NCI-H128 (cell line): Measurements from ENCODE around the gene PPARD.

Source experiments
- DNase-seq: peaks from one replicate; lab custom pipeline; 2025; ENCODE audit not compliant: unreplicated experiment; lab: John Stamatoyannopoulos, UW

PPARD gene

GRCh38 chr6:35465646-35466045 lies 123.3 kb downstream of the PPARD start:
- no peak for DNase-seq

DNA sequence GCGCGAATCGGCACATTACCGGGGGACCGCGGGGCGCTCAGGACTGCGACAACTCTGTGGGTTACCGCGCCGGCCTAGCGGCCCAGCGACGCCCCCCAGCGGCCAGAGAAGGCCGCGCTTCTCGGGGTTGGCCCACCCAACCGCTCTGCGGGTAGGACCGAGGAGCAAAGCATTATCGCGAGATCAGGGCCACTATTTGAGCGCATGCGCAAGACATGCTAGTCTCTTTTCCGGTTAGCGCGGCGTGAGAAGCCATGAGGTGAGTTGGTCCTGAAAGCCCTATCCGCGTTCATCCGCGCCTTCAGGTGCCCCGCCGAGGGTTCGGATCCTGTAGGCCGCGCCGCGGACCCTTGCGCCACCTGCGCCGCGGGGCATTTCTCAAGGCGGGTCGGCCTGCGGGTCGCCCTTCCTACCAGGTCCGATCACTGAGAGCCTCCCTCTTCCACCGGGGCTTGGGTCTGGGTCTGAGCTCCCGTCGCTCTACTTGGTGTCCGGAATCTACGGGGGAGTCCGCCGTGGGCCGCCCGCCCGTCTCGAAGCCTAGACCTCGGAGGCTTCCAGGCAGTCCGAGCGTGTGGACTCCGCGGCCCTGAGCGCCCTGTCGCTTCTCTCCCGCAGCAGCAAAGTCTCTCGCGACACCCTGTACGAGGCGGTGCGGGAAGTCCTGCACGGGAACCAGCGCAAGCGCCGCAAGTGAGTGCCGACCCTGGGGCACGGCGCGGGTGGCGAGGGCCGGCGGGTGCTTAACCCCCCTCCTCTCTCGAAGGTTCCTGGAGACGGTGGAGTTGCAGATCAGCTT lies 126.0 kb downstream of the PPARD start, which contains the start of gene RPL10A:
RPL10A (plus strand) TSS at position 221 of the 799 bp plus-strand sequence; CDS start at position 255, 34 bp downstream.
- DNase-seq, result peak; percentile 88

- peak; percentile 6 for DNase-seq
Observed at GRCh38 chr6:35468980-35469750, 126.8 kb downstream of the PPARD start.

DNA sequence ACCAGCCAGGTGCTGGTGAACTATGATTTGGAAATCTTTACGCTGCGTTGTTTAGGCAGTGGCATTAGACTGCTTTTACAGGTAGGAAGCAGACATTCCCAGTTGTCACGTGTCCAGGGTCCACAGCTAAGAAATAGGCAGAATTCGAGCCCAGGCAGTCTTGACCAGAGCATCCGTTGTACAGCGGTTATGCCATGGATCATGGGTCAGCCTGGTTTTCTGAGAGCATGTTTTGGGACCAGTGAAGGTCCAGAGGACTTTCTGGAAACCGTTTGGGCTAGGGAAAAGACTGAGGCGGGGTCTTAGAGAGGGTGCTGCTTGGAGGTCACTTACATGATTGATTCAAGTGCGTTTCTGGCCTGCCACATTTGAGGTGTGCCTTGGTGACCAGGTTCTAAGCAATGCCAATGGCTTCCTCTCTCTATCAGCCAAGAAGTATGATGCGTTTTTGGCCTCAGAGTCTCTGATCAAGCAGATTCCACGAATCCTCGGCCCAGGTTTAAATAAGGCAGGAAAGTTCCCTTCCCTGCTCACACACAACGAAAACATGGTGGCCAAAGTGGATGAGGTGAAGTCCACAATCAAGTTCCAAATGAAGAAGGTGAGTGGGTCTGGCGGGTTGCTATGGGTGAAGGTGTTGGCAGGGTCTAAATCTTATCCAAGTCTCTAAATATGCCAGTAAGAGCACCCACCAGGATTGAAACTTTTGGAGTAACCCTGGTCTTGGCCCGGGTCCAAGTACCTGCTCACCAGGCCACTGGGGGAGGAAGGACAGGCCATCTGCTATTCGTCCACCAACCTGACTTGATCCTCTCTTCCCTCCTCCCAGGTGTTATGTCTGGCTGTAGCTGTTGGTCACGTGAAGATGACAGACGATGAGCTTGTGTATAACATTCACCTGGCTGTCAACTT lies 127.6 kb downstream of the PPARD start:
- no peak for DNase-seq

GRCh38 chr6:35470663-35471120 lies 128.3 kb downstream of the PPARD start:
- DNase-seq, result no peak

DNA sequence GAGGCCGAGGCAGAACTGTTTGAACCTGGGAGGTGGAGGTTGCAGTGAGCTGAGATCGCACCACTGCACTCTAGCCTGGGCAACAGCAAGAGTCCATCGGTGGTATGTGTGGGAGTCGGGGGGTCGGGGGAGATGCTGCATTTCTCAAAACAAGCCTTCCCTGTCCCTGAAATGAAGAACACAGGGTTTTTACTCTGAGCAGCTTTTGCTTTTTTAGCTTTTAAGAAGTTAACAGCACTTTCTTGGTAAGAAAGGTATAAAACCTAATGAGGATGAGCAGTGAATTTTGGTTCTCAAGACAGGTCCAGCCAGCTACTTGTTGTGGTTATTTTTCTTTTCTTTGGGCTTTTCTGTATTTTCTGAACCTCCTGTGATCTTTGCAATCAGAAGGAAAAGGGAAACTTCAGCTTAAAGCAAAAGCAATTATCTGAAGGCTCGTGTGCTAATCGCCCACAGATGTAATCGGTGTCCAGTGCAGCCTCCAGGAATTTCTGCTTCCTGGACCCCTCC lies 129.5 kb downstream of the PPARD start:
- DNase-seq, result no peak

DNA sequence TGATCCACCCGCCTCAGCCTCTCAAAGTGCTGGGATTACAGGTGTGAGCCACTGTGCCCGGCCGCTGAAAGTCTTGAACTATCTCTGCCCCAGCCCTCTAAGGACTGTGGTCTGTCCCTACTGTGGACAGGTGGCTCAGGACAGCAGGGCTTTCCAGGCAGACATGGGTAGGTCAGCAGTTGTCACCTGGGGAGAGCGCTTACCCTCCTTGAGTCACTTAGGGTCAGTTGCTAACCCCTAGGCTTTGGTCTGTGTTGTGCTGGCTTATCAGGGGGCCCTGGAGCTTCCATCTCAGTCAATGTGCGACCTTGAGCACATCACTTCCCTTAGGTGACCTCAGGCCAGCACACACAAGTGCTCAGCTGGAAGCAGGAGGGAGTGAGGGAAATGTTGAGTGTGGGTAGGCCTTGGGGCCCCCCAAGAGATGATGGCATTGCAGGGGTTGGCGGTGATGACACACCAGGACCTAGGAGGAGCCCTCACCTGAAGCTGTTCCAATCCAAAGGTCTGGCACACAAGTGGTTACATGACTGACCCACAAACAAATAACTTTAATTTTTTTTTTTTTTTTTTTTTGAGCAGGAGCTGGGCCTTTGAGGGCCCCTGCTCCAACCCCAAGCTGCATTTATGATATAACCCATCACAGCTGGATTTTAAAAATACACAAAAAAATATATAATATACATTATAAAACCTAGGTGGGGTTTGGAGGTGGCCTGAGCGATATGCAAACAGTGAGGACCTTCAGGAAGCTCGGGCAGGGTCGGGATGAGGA lies 130.9 kb downstream of the PPARD start:
- no peak for DNase-seq

GRCh38 chr6:35473850-35474130 lies 131.4 kb downstream of the PPARD start:
- DNase-seq, result no peak

DNA sequence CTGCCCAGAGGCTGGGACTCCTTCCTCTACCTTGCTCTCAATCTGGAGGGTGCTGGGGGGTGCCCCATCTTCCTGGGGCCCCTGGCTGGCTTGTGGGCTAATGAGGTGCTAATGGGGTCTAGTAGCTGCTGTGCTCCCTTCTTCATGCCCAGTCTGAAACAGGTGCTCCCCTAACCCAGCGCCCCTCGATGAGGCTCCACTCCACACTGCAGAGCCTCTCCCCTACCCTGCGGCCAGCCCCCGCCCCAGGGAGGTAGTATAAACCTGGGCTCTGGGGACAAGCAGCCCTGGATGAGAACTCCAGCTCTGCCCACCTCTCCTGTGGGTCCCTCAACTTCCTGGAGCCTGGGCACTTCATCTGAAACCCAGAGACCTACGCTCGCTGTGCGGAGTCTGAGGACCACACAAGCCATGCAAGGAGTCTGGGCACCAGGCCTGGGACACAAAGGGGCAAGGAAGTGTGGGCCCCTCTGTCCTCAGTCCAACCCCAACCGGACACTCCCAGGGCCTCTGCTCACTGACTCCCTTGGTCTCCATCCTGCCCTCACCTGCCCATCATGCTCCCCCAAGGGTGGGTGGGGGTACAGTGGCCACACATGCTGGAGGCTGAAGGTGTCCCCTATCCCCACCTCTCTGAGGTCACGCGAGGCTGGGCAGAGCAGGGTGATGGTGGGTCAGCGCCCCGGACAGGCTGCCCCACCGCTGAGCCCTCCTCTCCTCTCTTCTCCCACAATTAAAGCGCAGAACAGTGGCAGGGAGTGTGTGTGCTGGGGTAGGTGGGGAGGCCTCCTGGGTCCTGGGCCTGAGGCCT lies 132.0 kb downstream of the PPARD start:
- no peak for DNase-seq

- DNase-seq, result no peak
Observed at GRCh38 chr6:35474942-35475570, 132.7 kb downstream of the PPARD start.

GRCh38 chr6:35475573-35475972 lies 133.2 kb downstream of the PPARD start:
- DNase-seq, result no peak

GRCh38 chr6:35476004-35476403 lies 133.6 kb downstream of the PPARD start:
- DNase-seq, result no peak

DNA sequence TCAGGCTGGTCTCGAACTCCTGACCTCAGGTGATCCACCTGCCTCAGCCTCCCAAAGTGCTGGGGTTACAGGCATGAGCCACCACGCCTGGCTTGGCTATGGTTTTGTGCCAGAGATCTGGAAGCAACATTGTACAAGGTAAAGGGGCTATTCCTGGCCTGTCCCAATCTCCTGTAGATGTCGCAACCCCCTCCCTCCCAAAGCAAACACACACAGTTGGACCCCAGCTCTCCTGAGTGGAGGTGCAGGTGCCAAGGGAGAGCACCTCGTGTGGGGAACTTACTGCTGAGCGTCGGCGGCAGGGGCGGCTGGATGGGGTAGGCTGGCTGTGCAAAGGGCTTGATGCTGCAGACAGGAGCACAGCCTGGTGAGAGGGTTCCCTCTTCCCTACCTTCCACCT lies 134.7 kb downstream of the PPARD start:
- peak; percentile 53 for DNase-seq
